GM23248 (cell line): ENCODE measurements around the gene PRF1.
"Not testable (repeated sequence)": the region's sequence is repeated elsewhere in the genome, so short reads cannot be mapped to it uniquely, and the experiment has no call there.

Experiments
- EZH2 ChIP-seq: fragments of 200-600 bp; sonication (generic); IDR thresholded peaks from 2 replicates; pipeline ENCODE4 v1.6.1; 2018; ENCODE audit warnings: antibody characterized with exemption, mild to moderate bottlenecking; ENCODE audit not compliant: insufficient read depth, poor library complexity, severe bottlenecking
- EZH2phosphoT487 ChIP-seq: fragments of 200-600 bp; sonication (generic); IDR thresholded peaks from 2 replicates; pipeline ENCODE4 v1.6.1; 2018; ENCODE audit warnings: antibody characterized with exemption, moderate library complexity, mild to moderate bottlenecking, low read depth; ENCODE audit not compliant: insufficient read depth

DNA sequence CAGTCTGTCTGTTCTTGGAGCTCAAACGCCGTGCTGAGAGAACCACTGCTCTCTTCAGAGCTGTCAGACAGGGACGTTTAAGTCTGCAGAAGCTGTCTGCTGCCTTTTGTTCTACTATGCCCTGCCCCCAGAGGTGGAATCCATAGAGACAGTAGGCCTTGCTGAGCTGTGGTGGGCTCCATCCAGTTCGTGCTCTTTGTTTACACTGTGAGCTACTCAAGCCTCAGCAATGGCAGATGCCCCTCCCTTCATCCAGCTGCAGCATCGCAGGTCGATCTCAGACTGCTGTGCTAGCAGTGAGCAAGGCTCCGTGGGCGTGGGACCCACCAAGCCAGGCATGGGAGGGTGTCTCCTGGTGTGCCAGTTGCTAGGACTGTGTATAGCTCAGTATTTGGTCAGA is 42.4 kb upstream of the PRF1 start:
- not testable (repeated sequence) for TF ChIP-seq EZH2, EZH2phosphoT487
